Osteocyte (in vitro differentiated cells): Measurements from ENCODE around the gene RDH14. TPM values are rescaled to one million over a fixed set of nuclear protein-coding genes. Genes with fewer than 3 reads are reported as not detected.

Experiments used
- DNase-seq: peaks from one replicate; pipeline ENCODE4 v3.0.0; 2021; ENCODE audit warnings: mixed read lengths; ENCODE audit not compliant: unreplicated experiment; ENCODE audit errors: extremely low spot score
- H3K27ac Mint-ChIP-seq: one replicate; pipeline ENCODE4 v1.8.0; 2021; ENCODE audit warnings: mild to moderate bottlenecking, mixed read lengths; ENCODE audit not compliant: unreplicated experiment
- H3K27me3 Mint-ChIP-seq: one replicate; pipeline ENCODE4 v1.8.0; 2021; ENCODE audit warnings: mixed read lengths; ENCODE audit not compliant: unreplicated experiment
- H3K36me3 Mint-ChIP-seq: one replicate; pipeline ENCODE4 v1.8.0; 2021; ENCODE audit warnings: mixed read lengths; ENCODE audit not compliant: unreplicated experiment
- H3K4me1 Mint-ChIP-seq: one replicate; pipeline ENCODE4 v1.8.0; 2021; ENCODE audit warnings: mixed read lengths; ENCODE audit not compliant: unreplicated experiment
- H3K4me3 Mint-ChIP-seq: one replicate; pipeline ENCODE4 v1.8.0; 2021; ENCODE audit warnings: mild to moderate bottlenecking, moderate library complexity, mixed read lengths; ENCODE audit not compliant: unreplicated experiment
- H3K9me3 Mint-ChIP-seq: one replicate; pipeline ENCODE4 v1.8.0; 2021; ENCODE audit warnings: mixed read lengths; ENCODE audit not compliant: unreplicated experiment
- total RNA-seq: library from RNA; stranded (reverse); gene quantifications from 2 replicates; pipeline ENCODE4 v1.2.1, GENCODE V29; 2021
- TF ChIP-seq, protein P1 (sequence below): fragments of 200-600 bp; sonication (generic); IDR thresholded peaks from 2 replicates; pipeline ENCODE4 v1.5.0; 2021; ENCODE audit warnings: antibody characterized with exemption, mild to moderate bottlenecking, moderate library complexity

RDH14 gene
- total RNA-seq, 1 donor from 2014 or later, result 19.0 TPM

GRCh38 chr2:18544171-18544570 is 16.3 kb downstream of the RDH14 start:
- peaks cover 5% of the 10 kb centered on the region for H3K9me3 Mint-ChIP-seq
- no peak overlapping the region for H3K27ac Mint-ChIP-seq
- H3K4me1 Mint-ChIP-seq, result no peaks in the 10 kb centered on the region
- H3K27me3 Mint-ChIP-seq, result no peaks in the 10 kb centered on the region
- DNase-seq, result no peak
- TF ChIP-seq, protein P1, sequence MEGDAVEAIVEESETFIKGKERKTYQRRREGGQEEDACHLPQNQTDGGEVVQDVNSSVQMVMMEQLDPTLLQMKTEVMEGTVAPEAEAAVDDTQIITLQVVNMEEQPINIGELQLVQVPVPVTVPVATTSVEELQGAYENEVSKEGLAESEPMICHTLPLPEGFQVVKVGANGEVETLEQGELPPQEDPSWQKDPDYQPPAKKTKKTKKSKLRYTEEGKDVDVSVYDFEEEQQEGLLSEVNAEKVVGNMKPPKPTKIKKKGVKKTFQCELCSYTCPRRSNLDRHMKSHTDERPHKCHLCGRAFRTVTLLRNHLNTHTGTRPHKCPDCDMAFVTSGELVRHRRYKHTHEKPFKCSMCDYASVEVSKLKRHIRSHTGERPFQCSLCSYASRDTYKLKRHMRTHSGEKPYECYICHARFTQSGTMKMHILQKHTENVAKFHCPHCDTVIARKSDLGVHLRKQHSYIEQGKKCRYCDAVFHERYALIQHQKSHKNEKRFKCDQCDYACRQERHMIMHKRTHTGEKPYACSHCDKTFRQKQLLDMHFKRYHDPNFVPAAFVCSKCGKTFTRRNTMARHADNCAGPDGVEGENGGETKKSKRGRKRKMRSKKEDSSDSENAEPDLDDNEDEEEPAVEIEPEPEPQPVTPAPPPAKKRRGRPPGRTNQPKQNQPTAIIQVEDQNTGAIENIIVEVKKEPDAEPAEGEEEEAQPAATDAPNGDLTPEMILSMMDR, result no peak
- H3K4me3 Mint-ChIP-seq, result no peak overlapping the region
- H3K36me3 Mint-ChIP-seq, result peaks cover 3% of the 10 kb centered on the region

DNA sequence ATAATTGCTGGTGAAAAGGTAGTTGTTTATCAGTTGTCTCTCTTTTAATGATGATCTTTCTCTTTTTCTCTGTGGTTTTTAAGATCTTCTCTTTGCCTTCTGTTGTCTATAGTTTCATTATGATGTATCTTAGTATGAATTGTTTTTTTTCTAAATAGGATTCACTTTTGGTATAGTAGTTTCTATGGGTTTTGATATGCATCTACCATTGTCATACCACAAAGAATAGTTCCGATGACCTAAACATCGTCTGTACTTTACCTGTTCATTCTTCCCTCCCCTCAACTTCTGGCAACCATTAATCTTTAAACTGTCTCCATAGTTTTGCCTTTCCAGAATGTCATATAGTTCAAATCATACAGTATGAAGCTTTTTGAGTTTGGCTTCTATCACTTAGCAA is 19.6 kb downstream of the RDH14 start:
- no peak for DNase-seq
- Mint-ChIP-seq H3K4me1 (peaks cover 8% of the 10 kb centered on the region), H3K27me3 (no peaks in the 10 kb centered on the region), H3K27ac (no peak overlapping the region), H3K36me3 (no peaks in the 10 kb centered on the region), H3K4me3 (no peak overlapping the region), H3K9me3 (peaks cover 5% of the 10 kb centered on the region)
- TF ChIP-seq, protein P1, result no peak

GRCh38 chr2:18536697-18537096 is 23.8 kb downstream of the RDH14 start:
- TF ChIP-seq, protein P1, result no peak
- DNase-seq, result no peak
- Mint-ChIP-seq H3K4me1 (peaks cover 11% of the 10 kb centered on the region), H3K36me3 (no peaks in the 10 kb centered on the region), H3K27me3 (no peaks in the 10 kb centered on the region), H3K9me3 (peaks cover 5% of the 10 kb centered on the region), H3K27ac (no peak overlapping the region), H3K4me3 (no peak overlapping the region)

GRCh38 chr2:18536100-18536499 is 24.4 kb downstream of the RDH14 start:
- H3K4me3 Mint-ChIP-seq, result no peak overlapping the region

GRCh38 chr2:18531194-18531593 is 29.3 kb downstream of the RDH14 start:
- no peak for DNase-seq
- TF ChIP-seq, protein P1, result no peak
- H3K9me3 Mint-ChIP-seq, result no peaks in the 10 kb centered on the region
- H3K4me1 Mint-ChIP-seq, result peaks cover 7% of the 10 kb centered on the region
- H3K4me3 Mint-ChIP-seq, result no peak overlapping the region
- no peaks in the 10 kb centered on the region for H3K36me3 Mint-ChIP-seq
- H3K27me3 Mint-ChIP-seq, result no peaks in the 10 kb centered on the region
- H3K27ac Mint-ChIP-seq, result no peak overlapping the region

More at GRCh38 chr2:18536100-18536499, 24.4 kb downstream of the RDH14 start:
- no peaks in the 10 kb centered on the region for H3K36me3 Mint-ChIP-seq
- no peaks in the 10 kb centered on the region for H3K27me3 Mint-ChIP-seq
- peak overlapping the region; percentile 29 for H3K27ac Mint-ChIP-seq
- peaks cover 4% of the 10 kb centered on the region for H3K9me3 Mint-ChIP-seq
- DNase-seq, result no peak
- peaks cover 11% of the 10 kb centered on the region for H3K4me1 Mint-ChIP-seq
- TF ChIP-seq, protein P1, result no peak
